H1 (cell line): Measurements from ENCODE around the gene SLC1A4. TPM values are rescaled to one million over a fixed set of nuclear protein-coding genes. Genes with fewer than 3 reads are reported as not detected.

Experiments
- CTCF ChIA-PET: fragments of 300-600 bp; sonication (Branson Sonifier 250); formaldehyde crosslinking; loops from one replicate; lab custom pipeline; 2021; ENCODE audit not compliant: partially characterized antibody; lab: Charles Lee
- POLR2A ChIA-PET: fragments of 300-600 bp; sonication (Branson Sonifier 250); formaldehyde crosslinking; loops from one replicate; lab custom pipeline; 2021; ENCODE audit warnings: inconsistent platforms; ENCODE audit not compliant: partially characterized antibody; lab: Charles Lee
- DNase-seq, 2 experiments: peaks; one replicate each; pipeline versions ENCODE4 v3.0.0 to v3.0.0-alpha.2; 2010 to 2022; ENCODE audit warnings: low spot score in 2 of 2, low read depth in 1 of 2, mixed read lengths in 1 of 2
- FAIRE-seq: peaks from 2 replicates; lab custom pipeline; 2011; peaks lifted over from hg19 to GRCh38; lab: Jason Lieb, UNC
- H2AFZ ChIP-seq: 2 replicates; pipeline ENCODE4 v1.8.1; 2012; ENCODE audit warnings: low read length, inconsistent platforms
- H2AK5ac ChIP-seq: 2 replicates; pipeline ENCODE4 v1.6.1; 2013; ENCODE audit warnings: low read depth, low read length
- H2BK120ac ChIP-seq: replicated peaks from 2 replicates; pipeline ENCODE3; 2013; ENCODE audit warnings: low read depth, low read length, inconsistent platforms
- H2BK12ac ChIP-seq: 2 replicates; pipeline ENCODE4 v1.6.1; 2013; ENCODE audit warnings: low read depth, low read length
- H2BK15ac ChIP-seq: 2 replicates; pipeline ENCODE4 v1.6.1; 2013; ENCODE audit warnings: low read length
- H2BK20ac ChIP-seq: 2 replicates; pipeline ENCODE4 v1.6.1; 2013; ENCODE audit warnings: low read length
- H2BK5ac ChIP-seq: 2 replicates; pipeline ENCODE4 v1.6.1; 2013; ENCODE audit warnings: low read depth, low read length
- H3K14ac ChIP-seq: 2 replicates; pipeline ENCODE4 v1.6.1; 2013; ENCODE audit warnings: inconsistent platforms; ENCODE audit not compliant: insufficient read length
- H3K18ac ChIP-seq: 2 replicates; pipeline ENCODE4 v1.6.1; 2013; ENCODE audit warnings: low read length; ENCODE audit errors: extremely low read depth
- H3K23ac ChIP-seq: 2 replicates; pipeline ENCODE4 v1.6.1; 2013; ENCODE audit warnings: inconsistent platforms; ENCODE audit not compliant: insufficient read length
- H3K23me2 ChIP-seq: 2 replicates; pipeline ENCODE4 v1.6.1; 2013; ENCODE audit warnings: low read depth, low read length
- H3K27ac ChIP-seq: 2 replicates; pipeline ENCODE4 v1.6.1; 2011; ENCODE audit warnings: low read depth, low read length, inconsistent platforms
- H3K27me3 ChIP-seq, 4 experiments: replicated peaks in 1 of 4; 1 replicate in 1 of 4; 2 replicates in 3 of 4; pipeline versions ENCODE4 v1.6.1 to v1.8.1; 2011 to 2013; ENCODE audit warnings: low read length in 3 of 4, mild to moderate bottlenecking in 3 of 4, inconsistent platforms in 2 of 4, mixed read lengths in 2 of 4, moderate library complexity in 1 of 4; ENCODE audit not compliant: control insufficient read depth in 3 of 4, insufficient read depth in 3 of 4; ENCODE audit errors: extremely low read depth in 1 of 4
- H3K36me3 ChIP-seq, 4 experiments: 2 replicates each; pipeline versions ENCODE4 v1.6.1 to v1.8.1; 2011 to 2013; ENCODE audit warnings: mild to moderate bottlenecking in 4 of 4, low read length in 3 of 4, moderate library complexity in 2 of 4, control low read depth in 1 of 4, inconsistent platforms in 1 of 4; ENCODE audit not compliant: insufficient read depth in 4 of 4, control insufficient read depth in 2 of 4
- H3K4ac ChIP-seq: replicated peaks from 2 replicates; pipeline ENCODE3; 2013; ENCODE audit warnings: low read length, low read depth, mixed read lengths, inconsistent platforms; ENCODE audit not compliant: insufficient read length
- H3K4me1 ChIP-seq, 4 experiments: replicated peaks in 1 of 4; 1 replicate in 1 of 4; 2 replicates in 3 of 4; pipeline versions ENCODE4 v1.6.1 to v1.8.1; 2011 to 2013; ENCODE audit warnings: low read length in 3 of 4, inconsistent platforms in 2 of 4, mixed read lengths in 1 of 4; ENCODE audit not compliant: insufficient read depth in 4 of 4, control insufficient read depth in 3 of 4
- H3K4me2 ChIP-seq, 2 experiments: 2 replicates each; pipeline versions ENCODE4 v1.6.1 to v1.8.1; 2011 to 2013; ENCODE audit warnings: low read depth in 2 of 2, low read length in 2 of 2, control low read depth in 1 of 2, inconsistent platforms in 1 of 2, mild to moderate bottlenecking in 1 of 2; ENCODE audit not compliant: insufficient read depth in 1 of 2
- H3K4me3 ChIP-seq, 4 experiments: fragments of 200-600, 300-600 bp in 1 of 4; sonication (generic), shearing (Covaris generic), sonication (Bioruptor Twin) in 1 of 4; 2 replicates each; pipeline versions ENCODE4 v1.5.1 to v1.8.1; 2011 to 2016; ENCODE audit warnings: low read length in 4 of 4, low read depth in 3 of 4, control low read depth in 2 of 4, inconsistent platforms in 2 of 4, mild to moderate bottlenecking in 2 of 4, mixed read lengths in 1 of 4, moderate library complexity in 1 of 4; ENCODE audit not compliant: insufficient read depth in 2 of 4; ENCODE audit errors: extremely low read depth in 1 of 4
- H3K56ac ChIP-seq: replicated peaks from 2 replicates; pipeline ENCODE3; 2013; ENCODE audit warnings: low read depth, mild to moderate bottlenecking, mixed read lengths, low read length, inconsistent platforms; ENCODE audit not compliant: insufficient read length
- H3K79me1 ChIP-seq: 2 replicates; pipeline ENCODE4 v1.6.1; 2013; ENCODE audit warnings: low read depth, low read length, control low read depth
- H3K79me2 ChIP-seq, 2 experiments: 2 replicates each; pipeline versions ENCODE4 v1.6.1 to v1.8.1; 2012 to 2013; ENCODE audit warnings: low read length in 2 of 2, mild to moderate bottlenecking in 2 of 2, inconsistent platforms in 1 of 2; ENCODE audit not compliant: insufficient read depth in 2 of 2, control insufficient read depth in 1 of 2
- H3K9ac ChIP-seq, 4 experiments: replicated peaks in 1 of 4; 1 replicate in 1 of 4; 2 replicates in 3 of 4; pipeline versions ENCODE4 v1.6.1 to v1.8.1; 2011 to 2013; ENCODE audit warnings: low read depth in 3 of 4, low read length in 3 of 4, control low read depth in 2 of 4, mild to moderate bottlenecking in 2 of 4, moderate library complexity in 2 of 4, inconsistent platforms in 1 of 4; ENCODE audit errors: extremely low read depth in 1 of 4
- H3K9me3 ChIP-seq, 2 experiments: 2 replicates each; pipeline versions ENCODE4 v1.6.1 to v1.8.1; 2012 to 2013; ENCODE audit warnings: mild to moderate bottlenecking in 2 of 2, moderate library complexity in 2 of 2, control low read depth in 1 of 2, inconsistent platforms in 1 of 2, low read depth in 1 of 2, low read length in 1 of 2, mixed read lengths in 1 of 2; ENCODE audit not compliant: insufficient read depth in 2 of 2
- H4K20me1 ChIP-seq, 2 experiments: replicated peaks in 1 of 2; 2 replicates each; pipeline versions ENCODE3 to v1.8.1; 2011 to 2013; ENCODE audit warnings: inconsistent platforms in 2 of 2, low read length in 2 of 2, mild to moderate bottlenecking in 1 of 2; ENCODE audit not compliant: insufficient read depth in 2 of 2, control insufficient read depth in 1 of 2
- H4K5ac ChIP-seq: 2 replicates; pipeline ENCODE4 v1.6.1; 2013; ENCODE audit warnings: low read length, low read depth, mixed read lengths, inconsistent platforms; ENCODE audit not compliant: insufficient read length
- H4K8ac ChIP-seq: 2 replicates; pipeline ENCODE4 v1.8.0; 2013; ENCODE audit warnings: mild to moderate bottlenecking, moderate library complexity, low read length, inconsistent platforms; ENCODE audit not compliant: insufficient read depth; ENCODE audit errors: extremely low read depth
- H4K91ac ChIP-seq: replicated peaks from 2 replicates; pipeline ENCODE3; 2013; ENCODE audit warnings: low read length, mixed read lengths, inconsistent platforms; ENCODE audit not compliant: insufficient read length
- ASH2L ChIP-seq: fragments of 200-600, 300-600 bp; sonication (generic); IDR thresholded peaks from one replicate; pipeline ENCODE4 v1.7.1; 2017; ENCODE audit warnings: low read length
- BACH1 ChIP-seq: IDR thresholded peaks from 2 replicates; pipeline ENCODE4 v1.6.1; 2012; ENCODE audit warnings: low read length, improper control_type of control experiment
- BCL11A ChIP-seq, 2 experiments: IDR thresholded peaks; one replicate each; pipeline ENCODE4 v1.6.1; 2011; ENCODE audit warnings: low read depth in 2 of 2, low read length in 2 of 2, mild to moderate bottlenecking in 2 of 2
- CEBPB ChIP-seq: IDR thresholded peaks from 2 replicates; pipeline ENCODE4 v1.6.1; 2012; ENCODE audit warnings: low read depth, low read length
- HDAC2 ChIP-seq, 2 experiments: fragments of 300-600 bp in 1 of 2; sonication (generic) in 1 of 2; IDR thresholded peaks; 2 replicates each; pipeline ENCODE4 v1.6.1; 2011 to 2012; ENCODE audit warnings: low read depth in 2 of 2, low read length in 2 of 2, mild to moderate bottlenecking in 2 of 2, moderate library complexity in 2 of 2, borderline replicate concordance in 1 of 2, inconsistent platforms in 1 of 2
- JUND ChIP-seq: IDR thresholded peaks from 2 replicates; pipeline ENCODE4 v1.6.1; 2011; ENCODE audit warnings: mild to moderate bottlenecking, improper control_type of control experiment, low read length
- MAFK ChIP-seq: IDR thresholded peaks from 2 replicates; pipeline ENCODE4 v1.6.1; 2012; ENCODE audit warnings: low read depth, mild to moderate bottlenecking, improper control_type of control experiment, low read length
- NRF1 ChIP-seq: IDR thresholded peaks from 2 replicates; pipeline ENCODE4 v1.6.1; 2011; ENCODE audit warnings: mild to moderate bottlenecking, low read depth, low read length, improper control_type of control experiment
- RXRA ChIP-seq: IDR thresholded peaks from 2 replicates; pipeline ENCODE4 v1.6.1; 2011; ENCODE audit warnings: low read depth, mild to moderate bottlenecking, low read length, moderate library complexity; ENCODE audit not compliant: insufficient read depth
- SAP30 ChIP-seq: fragments of 300-600 bp; sonication (generic); IDR thresholded peaks from 2 replicates; pipeline ENCODE4 v1.7.1; 2012; ENCODE audit warnings: low read length, moderate library complexity, mild to moderate bottlenecking, inconsistent platforms; ENCODE audit not compliant: insufficient read depth, insufficient replicate concordance
- WGBS, 2 experiments: shearing (Covaris generic) in 1 of 2; methylation state at CpG; one replicate each; pipeline versions ENCODE4 v1.1.6 to v1.1.7; 2013 to 2015; ENCODE audit warnings: low lambda C conversion rate in 2 of 2, mixed read lengths in 2 of 2, inconsistent platforms in 1 of 2, low coverage in 1 of 2, missing lambda C conversion rate in 1 of 2; ENCODE audit not compliant: insufficient replicate concordance in 2 of 2, insufficient coverage in 1 of 2, insufficient read length in 1 of 2; ENCODE audit errors: extremely low coverage in 1 of 2, missing lambda C conversion rate in 1 of 2; 5-methylcytosine and 5-hydroxymethylcytosine counted together
- polyA plus RNA-seq, 7 experiments: library from polyadenylated mRNA; depleted of rRNA in 3 of 7; stranded (reverse) in 5 of 7; unstranded in 2 of 7; fragments of >200 nt in 5 of 7; fragments of 200-250 nt in 2 of 7; gene quantifications; 1 replicate in 5 of 7; 2 replicates in 1 of 7; 4 replicates in 1 of 7; pipeline versions ENCODE4 v1.2.1 to v1.2.3, GENCODE V29; 2011 to 2013; ENCODE audit warnings: missing spikeins in 2 of 7, mixed read lengths in 2 of 7
- total RNA-seq: library from RNA; stranded (reverse); fragmentation: NEBNext Ultra II Directional; extraction: Animal tissue kit (Norgen Biotek cat#: 25700); gene quantifications from 2 replicates; pipeline ENCODE4 v1.2.1, GENCODE V29; 2021

SLC1A4 gene
- total and polyA plus RNA-seq, 2 of the 8 experiments (the other 6 are each of a cell fraction or from before 2014, with no cell fraction given) = 0.44 to 0.86 TPM

- Histone ChIP-seq H3K23me2 (no peaks in the 10 kb centered on the region), H3K79me1 (no peaks in the 10 kb centered on the region), H3K56ac (no peak overlapping the region), H3K9ac (no peak overlapping the region), H4K20me1 (peaks cover 0 to 2% of the 10 kb centered on the region in 2 experiments), H3K23ac (no peak overlapping the region), H4K5ac (no peak overlapping the region), H2BK120ac (no peak overlapping the region), H3K4ac (no peak overlapping the region), H3K4me2 (no peak overlapping the region), H2BK20ac (no peak overlapping the region), H3K9me3 (no peaks in the 10 kb centered on the region), H3K36me3 (no peaks in the 10 kb centered on the region), H3K18ac (no peak overlapping the region), H3K4me1 (peaks cover 7 to 21% (median 13%) of the 10 kb centered on the region in 4 experiments; a peak in 6 of 7 replicates), H2BK12ac (no peak overlapping the region), H4K8ac (no peak overlapping the region), H2AK5ac (no peak overlapping the region), H3K27me3 (no peaks in the 10 kb centered on the region), H3K27ac (no peak overlapping the region), H2BK15ac (no peak overlapping the region), H3K79me2 (no peaks in the 10 kb centered on the region), H2AFZ (no peak overlapping the region), H2BK5ac (no peak overlapping the region), H4K91ac (no peak overlapping the region), H3K4me3 (no peak overlapping the region), H3K14ac (no peak overlapping the region)
- POLR2A ChIA-PET = no interaction called here
- WGBS, 2 experiments = 90% methylated on average over 8 of the region's 8 CpGs; no CpG with 5 or more reads in 1 of the 2 experiments
- CTCF ChIA-PET = interaction anchor here (0.5 to 1.5 kb wide), 7 partner anchors 10 to 299 kb away, joined by 3 to 6 read pairs (median 3); no protein-coding TSS in a partner anchor
- FAIRE-seq = no peak
- DNase-seq = no peak
- no peak for TF ChIP-seq BACH1
- no peak for TF ChIP-seq HDAC2 (IDR thresholded peaks at IDR 0.05; ENCODE audit: borderline replicate concordance in 1 of 2, low read depth in 2 of 2, low read length in 2 of 2)
- no peak for TF ChIP-seq BCL11A (IDR thresholded peaks at IDR 0.05; ENCODE audit: low read depth in 2 of 2, low read length in 2 of 2)
- TF ChIP-seq SAP30 = no peak
- no peak for TF ChIP-seq JUND
- TF ChIP-seq ASH2L = no peak
- no peak for TF ChIP-seq CEBPB
- TF ChIP-seq RXRA = no peak
- no peak for TF ChIP-seq MAFK
- no peak for TF ChIP-seq NRF1
Observed at GRCh38 chr2:65027616-65028244, 38.5 kb downstream of the SLC1A4 start.
